ENCODE data around the gene ACVRL1.
"Not testable (repeated sequence)": the region's sequence is repeated elsewhere in the genome, so short reads cannot be mapped to it uniquely, and the experiment has no call there.

The ACVRL1 gene

DNA sequence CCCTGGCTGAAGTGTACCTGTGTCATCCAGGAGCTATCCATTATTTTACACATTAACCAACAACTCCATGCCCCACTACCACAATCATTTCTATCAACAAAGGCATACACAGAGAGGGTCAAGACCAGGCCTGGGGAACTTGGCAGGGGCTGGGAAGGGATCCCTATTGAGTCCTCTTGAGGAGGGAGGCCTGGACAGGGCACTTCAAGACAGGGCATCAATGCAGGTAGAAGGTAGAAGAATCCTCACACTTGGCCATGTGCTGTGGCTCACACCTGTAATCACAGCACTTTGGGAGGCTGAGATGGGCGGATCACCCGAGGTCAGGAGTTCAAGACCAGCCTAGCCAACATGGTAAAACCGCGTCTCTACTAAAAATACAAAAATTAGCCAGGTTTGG is 32.8 kb upstream of the ACVRL1 start:
- no peak for DNase-seq (ENCODE audit: low read depth)

DNA sequence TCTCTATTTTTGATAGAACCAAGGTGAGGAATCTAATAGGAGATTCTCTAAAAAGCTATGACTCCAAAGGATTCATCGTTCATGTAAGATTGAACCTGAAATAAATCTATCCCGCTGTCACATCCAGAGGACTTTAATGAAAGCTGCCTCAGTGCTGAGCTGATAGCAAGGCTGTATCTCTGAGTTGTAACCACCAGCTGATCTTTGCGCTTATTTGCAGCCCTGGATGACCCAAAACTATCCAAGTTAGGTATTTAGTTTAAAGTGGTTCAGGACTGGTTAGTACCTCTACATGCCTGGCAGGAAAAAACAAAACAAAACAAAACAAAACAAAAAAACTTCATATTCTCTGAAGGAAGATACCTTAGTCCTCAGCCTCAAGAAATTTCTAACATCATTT is 28.2 kb upstream of the ACVRL1 start:
- no peak for DNase-seq (ENCODE audit: low read depth)

DNA sequence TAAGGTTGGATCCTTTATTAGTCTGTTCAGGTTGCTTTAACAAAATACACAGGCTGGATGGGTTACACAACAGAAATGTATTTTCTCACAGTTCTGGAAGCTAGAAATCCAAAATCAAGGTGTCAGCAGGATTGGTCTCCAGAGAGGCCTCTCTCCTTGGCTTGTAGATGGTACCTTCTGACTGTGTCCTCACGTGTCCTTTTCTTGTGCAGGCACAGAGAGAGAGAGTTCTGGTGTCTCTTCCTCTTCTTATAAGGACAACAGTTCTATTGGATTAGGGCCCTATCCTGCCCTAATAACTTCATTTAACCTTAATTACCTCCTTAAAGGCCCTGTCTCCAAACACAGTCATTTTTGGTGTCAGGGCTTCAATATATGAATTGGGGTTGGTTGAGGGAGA is 24.0 kb upstream of the ACVRL1 start:
- DNase-seq (ENCODE audit: low read depth), result no peak

DNA sequence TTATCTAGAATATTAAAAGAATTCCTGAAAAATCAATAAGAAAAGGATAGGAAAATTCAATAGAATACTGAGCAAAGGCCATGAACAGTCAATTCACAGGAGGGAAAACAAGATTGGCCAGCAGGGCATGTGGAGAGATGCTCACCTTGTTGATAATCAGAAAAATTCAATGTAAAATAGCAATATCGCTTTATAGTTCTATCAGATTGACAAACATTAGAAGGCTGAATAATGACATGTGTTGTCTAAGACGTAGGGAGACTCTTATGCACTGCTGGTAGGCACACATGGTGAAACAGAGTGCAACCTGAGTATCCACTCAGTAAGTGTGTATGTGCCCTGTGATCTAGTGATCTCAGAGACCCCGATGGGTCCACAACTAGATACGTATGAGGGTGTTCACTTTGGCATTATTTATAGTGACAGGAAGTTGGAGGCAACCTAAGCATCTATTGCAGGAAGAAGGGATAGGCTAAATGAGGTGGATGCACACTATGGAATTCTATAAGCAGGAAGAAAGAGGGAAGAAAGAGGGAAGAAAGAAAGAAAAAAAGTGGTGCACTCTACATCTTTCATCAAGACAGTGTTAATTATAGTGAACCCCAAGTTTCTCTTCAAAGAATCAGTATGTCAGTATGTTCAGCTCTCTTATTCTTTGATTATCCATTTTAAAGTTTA is 23.2 kb upstream of the ACVRL1 start:
- DNase-seq (ENCODE audit: low read depth), result no peak

DNA sequence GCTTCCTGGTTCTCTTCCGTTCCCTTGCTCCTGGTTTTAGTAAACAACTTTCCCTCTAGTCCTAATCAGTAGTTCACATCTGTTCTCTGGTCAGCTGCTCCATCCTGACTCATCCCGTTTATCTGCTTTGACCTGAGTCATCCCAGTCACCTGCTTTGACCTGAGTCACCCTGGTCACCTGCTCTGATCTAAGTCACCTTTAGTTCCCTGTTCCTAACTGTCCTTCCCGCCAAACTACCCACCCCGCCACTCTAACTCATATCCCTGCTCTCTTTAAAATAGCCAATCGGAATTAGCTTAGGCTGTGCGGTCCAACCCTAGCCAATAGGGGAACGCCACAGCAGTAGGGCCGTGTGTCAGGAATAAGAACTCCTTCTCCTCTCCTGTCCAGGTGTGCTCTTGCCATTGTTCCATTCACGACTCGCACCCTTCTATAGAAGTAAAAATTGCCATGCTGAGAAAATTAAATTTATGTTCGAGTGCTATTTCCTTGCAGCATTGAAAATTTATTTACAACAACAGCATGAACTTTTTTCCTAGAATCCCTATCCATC is 22.6 kb upstream of the ACVRL1 start:
- DNase-seq (ENCODE audit: low read depth), result no peak

DNA sequence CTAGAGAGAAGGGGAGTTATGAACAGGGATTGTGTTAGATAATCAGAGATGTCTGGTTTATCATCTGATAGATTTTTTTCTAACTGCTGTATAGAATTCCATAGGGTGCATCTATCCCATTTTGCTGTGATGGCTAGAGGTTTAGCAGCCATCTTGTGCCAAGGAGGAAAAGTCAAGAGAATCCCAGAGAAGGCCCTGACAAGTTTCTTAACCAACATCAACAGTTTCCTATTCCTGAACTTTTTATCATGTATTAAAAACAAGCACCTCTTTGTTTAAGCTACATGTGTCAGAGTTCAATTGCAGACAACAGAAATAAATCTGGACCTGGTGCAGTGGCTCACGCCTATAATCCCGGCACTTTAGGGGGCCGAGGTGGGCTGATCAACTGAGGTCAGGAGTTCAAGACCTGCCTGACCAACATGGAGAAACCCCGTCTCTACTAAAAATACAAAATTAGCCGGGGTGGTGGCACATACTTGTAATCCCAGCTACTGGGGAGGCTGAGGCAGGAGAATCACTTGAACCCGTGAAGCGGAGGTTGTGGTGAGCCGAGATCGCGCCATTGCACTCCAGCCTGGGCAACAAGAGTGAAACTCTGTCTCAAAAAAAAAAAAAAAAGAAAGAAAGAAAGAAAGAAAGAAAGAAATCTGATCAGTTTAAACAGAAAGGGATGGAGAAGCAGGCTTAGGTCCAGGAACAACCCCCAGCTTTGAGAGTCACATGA is 21.8 kb upstream of the ACVRL1 start:
- not testable (repeated sequence) for DNase-seq (ENCODE audit: low read depth)

DNA sequence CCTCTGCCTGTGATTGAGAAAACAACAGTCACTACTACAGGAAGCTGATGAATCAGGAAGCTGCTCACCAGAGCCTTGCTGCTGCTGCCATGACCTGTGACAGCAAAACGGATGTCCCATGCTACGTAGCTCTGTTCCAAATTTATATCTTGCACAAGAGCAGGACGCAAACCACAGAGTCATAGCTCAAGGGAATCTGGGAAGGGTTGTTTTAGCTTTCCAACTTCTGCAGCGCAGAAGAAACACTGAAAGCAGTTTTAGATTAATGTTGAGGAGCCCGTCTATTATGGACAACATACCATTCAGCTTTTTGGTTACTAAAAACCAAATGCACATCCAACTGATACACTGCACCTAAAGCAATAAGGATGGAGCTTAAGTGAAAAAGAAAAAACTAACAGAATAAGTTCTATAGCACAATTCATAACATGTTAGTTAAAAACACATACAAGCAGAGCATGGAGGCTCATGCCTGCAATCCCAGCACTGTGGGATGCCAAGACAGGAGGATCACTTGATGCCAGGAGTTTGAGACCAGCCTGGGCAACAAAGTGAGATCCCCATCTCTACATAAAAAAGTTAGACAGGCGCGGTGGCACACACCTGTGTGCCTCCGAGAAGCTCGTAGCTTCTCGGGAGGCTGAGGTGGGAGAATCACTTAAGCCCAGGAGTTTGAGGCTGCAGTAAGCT is 21.1 kb upstream of the ACVRL1 start:
- DNase-seq (ENCODE audit: low read depth), result no peak

DNA sequence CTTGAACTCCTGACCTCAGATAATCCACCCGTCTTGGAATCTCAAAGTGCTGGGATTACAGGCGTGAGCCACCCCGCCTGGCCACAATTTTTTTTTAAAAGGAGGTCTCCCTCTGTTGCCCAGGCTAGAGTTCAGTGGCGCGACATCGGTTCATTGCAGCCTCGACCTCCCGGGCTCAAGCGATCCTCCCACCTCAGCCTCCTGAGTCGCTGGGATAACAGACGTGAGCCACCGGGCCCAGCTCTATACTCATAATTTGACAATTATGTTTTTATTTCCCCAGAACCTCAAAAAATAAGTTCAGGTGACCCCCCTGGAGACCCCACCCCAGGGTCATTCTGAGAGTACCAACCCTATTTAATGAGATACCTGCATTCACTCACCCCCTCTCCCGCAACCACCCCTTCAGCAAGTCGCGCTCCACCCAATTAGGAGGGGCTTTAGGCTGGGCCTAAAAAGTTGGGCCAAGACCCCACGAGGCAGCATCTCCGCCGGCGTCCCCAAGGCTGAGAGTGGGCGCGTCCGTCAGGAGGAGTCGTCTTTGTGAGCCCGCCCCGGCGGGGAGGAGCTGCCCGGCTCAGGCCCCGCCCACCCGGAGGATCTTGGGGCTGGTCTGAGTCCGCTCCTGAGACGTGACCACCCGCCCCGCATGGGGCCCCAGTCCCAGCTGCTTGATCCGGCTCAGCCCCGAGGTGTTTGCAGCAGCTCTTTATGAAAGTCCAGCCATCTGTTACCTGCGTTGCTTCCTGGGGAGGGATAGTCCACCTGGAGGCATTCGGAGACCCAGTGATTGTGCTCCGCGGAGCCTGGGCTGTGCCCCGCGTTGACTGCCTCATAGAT is 19.6 kb upstream of the ACVRL1 start, which contains the start of gene ANKRD33:
Gene ANKRD33 (plus strand): TSS at position 628 of the 840 bp plus-strand sequence. CDS start 84 bp downstream, at position 712.
- no peak for DNase-seq (ENCODE audit: low read depth)

DNA sequence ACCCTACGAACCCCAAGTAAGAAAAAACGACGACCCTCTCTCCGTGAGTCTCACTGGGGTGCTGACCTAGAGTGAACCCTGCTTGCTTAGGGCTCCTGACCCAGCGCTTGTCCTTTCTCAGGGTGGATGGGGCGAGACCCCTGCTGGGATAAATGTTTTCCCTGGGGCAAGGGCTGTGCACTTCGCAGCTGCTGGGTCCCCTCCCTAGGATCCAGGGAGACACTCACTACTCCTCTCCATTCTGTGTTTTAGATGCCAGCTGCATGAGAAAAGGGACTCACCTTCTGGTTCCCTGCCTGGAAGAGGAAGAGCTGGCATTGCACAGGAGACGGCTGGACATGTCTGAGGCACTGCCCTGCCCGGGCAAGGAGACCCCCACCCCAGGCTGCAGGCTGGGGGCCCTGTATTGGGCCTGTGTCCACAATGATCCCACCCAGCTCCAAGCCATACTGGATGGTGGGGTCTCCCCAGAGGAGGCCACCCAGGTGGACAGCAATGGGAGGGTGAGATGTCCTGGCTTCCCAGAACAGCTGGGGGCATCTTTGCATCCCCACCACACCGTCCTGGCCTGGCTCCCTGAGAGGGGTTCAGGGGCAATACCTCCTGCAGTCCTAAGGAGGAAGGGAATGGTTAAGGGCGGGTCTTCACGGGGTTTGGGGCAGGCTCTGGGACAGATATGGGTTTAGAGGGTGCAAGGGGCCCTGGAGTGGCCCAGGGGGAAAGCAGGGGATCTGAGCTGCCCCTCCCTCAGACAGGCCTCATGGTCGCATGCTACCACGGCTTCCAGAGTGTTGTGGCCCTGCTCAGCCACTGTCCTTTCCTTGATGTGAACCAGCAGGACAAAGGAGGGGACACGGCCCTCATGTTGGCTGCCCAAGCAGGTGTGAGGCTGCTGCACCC is 18.7 kb upstream of the ACVRL1 start:
- no peak for DNase-seq (ENCODE audit: low read depth)

DNA sequence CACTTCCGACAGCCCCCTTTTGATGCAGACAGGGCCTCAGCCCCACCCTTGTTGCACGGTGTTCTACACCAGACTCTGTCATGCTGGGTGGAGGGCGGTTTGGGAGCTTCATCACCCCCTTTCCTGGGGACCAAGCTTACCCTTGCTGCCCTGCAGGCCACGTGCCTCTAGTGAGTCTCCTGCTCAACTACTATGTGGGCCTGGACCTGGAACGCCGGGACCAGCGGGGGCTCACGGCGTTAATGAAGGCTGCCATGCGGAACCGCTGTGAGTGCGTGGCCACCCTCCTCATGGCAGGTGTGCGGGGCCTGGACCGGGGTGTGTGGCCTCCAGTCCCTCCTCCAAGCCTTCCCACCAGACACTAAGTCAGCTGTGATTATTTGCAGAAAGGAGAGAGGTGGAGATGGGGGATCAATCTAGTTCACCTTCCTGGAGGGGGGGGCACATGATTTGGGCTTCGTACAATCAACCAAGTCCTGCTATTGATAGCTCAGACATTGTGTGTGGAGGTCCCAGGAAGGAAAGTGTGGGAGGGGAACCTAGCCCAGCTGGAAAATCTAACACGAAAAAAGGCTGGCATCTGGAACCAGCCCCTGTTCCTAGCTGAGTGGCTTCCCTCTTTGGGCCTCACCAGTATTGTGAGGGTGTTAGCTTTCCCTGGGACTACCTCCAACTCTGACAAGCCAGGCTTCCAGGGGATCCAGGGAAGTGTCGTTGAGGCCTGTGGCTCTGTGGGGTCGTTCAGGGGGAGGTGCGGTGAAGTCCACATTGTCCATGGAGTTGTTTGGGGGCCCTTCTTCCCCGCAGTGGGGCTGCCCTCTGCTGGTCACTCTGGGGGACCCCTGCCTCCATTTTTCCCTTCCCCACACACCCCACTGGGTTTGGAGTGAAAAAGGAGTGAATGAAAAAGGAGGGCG is 17.8 kb upstream of the ACVRL1 start:
- no peak for DNase-seq (ENCODE audit: low read depth)

DNA sequence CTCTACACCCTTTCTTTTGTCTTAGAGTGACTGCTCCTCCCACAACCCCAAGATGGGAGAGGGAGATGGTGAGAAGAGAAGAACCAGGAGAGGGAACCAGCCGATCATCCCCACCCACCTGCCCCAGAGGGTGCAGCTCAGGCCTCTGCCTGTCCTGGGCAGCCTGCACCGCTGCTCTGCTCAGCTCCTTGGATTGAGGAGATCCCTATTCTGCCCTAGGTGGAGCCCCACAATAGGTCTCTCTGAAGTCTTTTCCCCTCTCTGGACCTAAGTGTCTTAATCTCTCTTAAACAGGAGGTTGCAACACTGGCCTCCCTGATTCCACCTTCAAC is 17.2 kb upstream of the ACVRL1 start:
- no peak for DNase-seq (ENCODE audit: low read depth)

DNA sequence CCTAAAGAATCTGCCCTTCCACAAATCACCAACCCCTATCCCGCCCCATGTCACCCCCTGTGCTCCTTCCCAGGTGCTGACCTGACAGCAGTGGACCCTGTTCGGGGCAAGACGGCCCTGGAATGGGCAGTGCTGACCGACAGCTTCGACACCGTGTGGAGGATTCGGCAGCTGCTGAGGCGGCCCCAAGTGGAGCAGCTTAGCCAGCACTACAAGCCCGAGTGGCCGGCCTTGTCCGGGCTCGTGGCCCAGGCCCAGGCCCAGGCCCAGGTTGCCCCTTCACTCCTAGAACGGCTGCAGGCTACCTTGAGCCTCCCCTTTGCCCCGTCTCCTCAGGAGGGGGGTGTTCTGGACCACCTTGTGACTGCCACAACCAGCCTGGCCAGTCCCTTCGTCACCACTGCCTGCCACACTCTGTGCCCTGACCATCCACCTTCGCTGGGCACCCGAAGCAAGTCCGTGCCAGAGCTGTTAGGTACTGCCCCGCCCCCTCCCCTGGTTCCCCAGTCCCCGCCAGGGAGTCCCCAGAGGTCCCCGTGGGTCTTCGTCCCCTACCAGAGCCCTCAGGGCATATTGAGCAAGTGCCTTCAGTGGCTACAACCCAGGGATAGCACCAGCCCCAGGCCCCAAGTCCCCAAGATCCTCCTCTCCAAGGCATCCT is 16.7 kb upstream of the ACVRL1 start:
- DNase-seq (ENCODE audit: low read depth), result no peak

DNA sequence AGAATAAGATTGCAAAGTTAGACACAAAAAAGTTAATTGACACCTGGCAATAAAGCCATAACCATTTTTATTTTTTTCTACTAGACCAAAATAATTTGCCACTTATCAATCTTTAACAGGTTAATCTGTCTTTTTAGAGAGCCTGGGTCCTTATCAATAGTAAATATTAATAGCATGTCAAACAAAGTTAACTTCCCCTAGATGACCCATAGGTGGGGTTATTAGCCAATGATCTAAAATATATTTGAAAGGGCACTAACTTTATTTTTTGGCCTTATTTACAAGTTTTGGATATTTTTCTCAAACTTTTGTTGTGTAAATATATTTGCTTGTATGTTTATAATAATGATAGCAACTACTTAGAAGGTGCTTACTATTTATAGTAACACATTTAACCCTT is 15.5 kb upstream of the ACVRL1 start:
- no peak for DNase-seq (ENCODE audit: low read depth)

DNA sequence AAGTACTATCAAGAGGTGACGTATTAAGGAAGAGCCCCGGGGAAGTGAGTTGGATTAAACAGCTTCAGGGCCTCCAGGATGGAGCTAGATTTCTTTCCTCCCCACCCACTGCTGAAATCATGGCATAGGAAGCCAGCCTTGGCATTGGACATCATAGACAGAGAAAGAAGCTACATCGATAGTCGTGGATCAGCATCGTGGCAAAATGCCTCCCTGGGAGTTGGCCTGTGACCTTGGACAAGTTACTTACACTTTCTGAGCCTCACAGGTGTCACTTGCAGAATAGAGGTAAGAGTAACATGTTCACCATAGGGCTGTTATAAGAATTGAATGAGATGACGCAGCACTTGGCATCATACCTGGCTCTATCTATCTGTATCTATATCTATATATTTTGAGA is 13.5 kb upstream of the ACVRL1 start:
- DNase-seq (ENCODE audit: low read depth), result no peak

DNA sequence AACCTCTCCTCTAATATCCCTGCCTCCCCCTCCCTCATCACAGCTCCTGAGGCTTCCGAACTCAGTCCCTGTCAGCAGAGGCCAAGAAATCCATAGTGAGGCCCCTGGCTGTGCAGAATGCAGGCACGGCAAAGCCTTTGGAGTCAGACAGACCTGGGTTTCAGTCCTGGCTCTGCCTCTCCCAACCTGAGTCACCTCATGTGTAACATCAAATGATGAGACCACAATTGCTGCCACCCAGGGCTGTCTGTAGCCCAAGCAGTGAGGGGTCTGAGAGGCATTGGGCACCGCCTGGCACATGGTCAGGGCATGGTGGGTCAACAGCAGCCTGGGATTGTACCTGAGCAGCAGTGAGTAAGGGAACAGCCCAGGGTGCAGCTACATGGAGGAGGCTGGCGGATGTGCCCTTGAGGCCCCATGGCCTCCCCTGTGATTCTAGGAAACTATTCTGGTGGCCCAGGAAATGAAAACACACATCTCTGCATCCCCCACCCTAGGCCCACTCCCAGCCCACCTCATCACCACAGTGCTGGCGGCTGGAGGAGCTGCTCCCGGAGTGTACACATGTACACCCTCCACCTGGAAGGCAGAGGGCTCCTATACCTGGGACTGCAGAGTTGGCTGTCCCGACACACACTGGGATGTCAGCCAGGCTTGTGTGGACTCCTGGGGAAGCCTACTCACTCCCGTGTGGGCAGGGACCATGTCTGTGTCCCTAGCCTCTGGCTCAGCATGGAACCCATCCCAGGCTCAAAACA is 11.7 kb upstream of the ACVRL1 start:
- DNase-seq (ENCODE audit: low read depth), result no peak

DNA sequence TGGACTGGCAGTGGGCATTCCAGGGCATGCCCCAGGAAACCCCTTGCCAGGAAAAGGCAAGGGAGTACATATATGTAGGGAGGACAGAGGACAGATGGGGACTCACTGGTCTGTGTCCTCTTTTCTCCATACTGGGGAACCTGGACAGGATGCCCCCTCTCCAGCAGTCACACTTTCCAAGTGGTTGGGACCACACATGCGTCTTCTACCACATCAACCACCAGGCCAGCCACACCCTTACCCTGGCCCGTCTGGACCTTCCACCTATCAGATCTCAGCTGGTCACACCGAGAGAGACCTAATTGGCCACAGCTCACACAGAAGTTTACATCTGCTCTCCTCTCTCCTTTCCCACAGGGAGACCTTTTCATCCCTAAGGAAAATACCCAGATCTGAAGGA is 11.1 kb upstream of the ACVRL1 start:
- DNase-seq (ENCODE audit: low read depth), result no peak

DNA sequence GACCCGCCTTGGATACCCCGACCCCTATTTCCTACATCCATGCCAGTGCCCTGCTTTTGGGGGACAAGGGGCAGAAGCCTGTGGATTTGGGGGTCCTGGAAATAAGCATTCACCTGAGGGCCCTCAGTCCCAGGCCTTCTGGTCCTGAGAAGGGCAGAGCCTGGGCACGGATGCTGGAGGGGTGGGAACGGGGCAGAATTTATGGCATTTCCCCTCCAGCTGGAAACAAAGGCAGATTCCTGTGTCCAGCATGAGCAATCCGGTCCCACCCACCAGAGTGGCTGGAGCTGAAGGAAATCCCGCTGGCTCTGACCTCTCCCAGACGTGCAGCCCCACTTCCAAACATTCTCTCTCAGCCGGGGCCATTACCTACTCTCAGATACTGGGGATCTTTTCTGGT is 10.1 kb upstream of the ACVRL1 start:
- no peak for DNase-seq (ENCODE audit: low read depth)

DNA sequence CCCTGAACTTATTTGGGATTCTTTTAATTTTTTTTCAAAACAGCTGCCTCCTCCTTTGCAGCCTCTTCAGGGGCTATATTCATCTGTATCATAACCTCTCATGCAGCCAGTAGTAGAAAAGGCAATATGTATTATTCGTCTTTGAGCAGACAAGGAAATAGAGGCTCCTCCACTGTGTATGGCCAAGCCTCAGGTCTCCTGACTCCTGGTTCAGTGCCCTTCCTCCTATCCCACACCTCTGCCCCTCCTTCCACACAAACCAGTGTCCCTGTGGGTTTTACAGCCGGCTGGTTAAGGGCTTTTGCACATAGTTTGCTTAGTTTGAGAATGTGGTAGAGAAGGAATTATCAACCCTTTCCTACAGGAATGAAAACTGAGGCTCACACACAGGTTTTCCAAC is 8.8 kb upstream of the ACVRL1 start:
- DNase-seq (ENCODE audit: low read depth), result no peak

DNA sequence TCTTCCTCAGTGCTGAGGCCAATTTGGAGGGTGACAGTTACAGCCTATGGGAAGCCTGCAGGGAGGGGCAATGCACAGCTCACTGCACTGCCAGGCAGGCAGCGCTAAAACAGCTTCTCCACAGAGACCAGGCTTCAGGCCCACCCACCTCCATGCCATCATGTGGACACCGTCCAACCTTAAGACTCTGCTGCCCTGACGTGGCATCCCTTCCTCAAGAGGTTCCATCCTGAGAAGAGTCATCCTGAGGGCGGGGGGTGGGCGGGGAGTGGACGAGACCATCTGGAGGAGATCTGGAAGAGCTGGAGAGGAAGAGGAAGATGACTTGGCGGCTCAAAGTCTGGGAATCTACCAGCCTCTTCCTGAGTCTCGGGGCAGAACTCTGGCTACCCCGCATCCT is 8.4 kb upstream of the ACVRL1 start:
- no peak for DNase-seq (ENCODE audit: low read depth)
